ENCODE measurements around the gene GABRB1. TPM values are rescaled to one million over a fixed set of nuclear protein-coding genes. Genes with fewer than 3 reads are reported as not detected.

GABRB1 gene
- total RNA-seq, 2 donors from 2014 or later = not detected

DNA sequence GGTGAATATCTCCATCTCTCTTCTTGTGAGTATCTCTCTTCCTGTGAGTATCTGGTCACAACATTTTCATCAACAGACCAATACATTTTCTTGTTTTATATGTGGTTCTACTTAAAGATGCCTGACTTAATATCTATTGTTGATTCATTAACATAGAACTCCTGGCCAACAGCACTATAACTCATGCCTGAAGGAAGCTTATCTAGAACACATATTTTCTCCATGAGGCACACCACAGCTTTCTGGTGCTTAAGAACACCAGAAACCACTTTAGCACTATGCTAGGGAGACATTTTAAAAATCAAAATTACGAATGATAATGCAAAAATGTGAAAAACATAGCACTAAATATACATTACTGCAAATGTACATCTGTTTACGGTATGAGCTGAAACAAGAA is 190.4 kb downstream of the GABRB1 start:
- no peak overlapping the region for H3K4me3 ChIP-seq
- no peaks in the 10 kb centered on the region for H3K27me3 ChIP-seq (replicated peaks; ENCODE audit: insufficient read depth)
- H3K4me1 ChIP-seq (replicated peaks) = no peaks in the 10 kb centered on the region
- TF ChIP-seq POLR2AphosphoS5 (IDR thresholded peaks at IDR 0.05) (no peak), CTCF (IDR thresholded peaks at IDR 0.05) (no peak), POLR2A (IDR thresholded peaks at IDR 0.05) (no peak)
- no peak overlapping the region for H3K27ac ChIP-seq
- no peaks in the 10 kb centered on the region for H3K9me3 ChIP-seq
- intact Hi-C loops (cut with DNase I) = no loop called here
- H3K36me3 ChIP-seq = no peaks in the 10 kb centered on the region
- WGBS = 56% methylated on average over 2 of the region's 2 CpGs
- no peak for DNase-seq (ENCODE audit: low spot score)

- WGBS = 96% methylated on average over 1 of the region's 1 CpG
- no peaks in the 10 kb centered on the region for H3K4me1 ChIP-seq (replicated peaks)
- H3K27me3 ChIP-seq (replicated peaks; ENCODE audit: insufficient read depth) = no peaks in the 10 kb centered on the region
- DNase-seq (ENCODE audit: low spot score) = no peak
- H3K27ac ChIP-seq = no peak overlapping the region
- H3K9me3 ChIP-seq = no peaks in the 10 kb centered on the region
- H3K36me3 ChIP-seq = no peaks in the 10 kb centered on the region
- intact Hi-C loops (cut with DNase I) = no loop called here
- TF ChIP-seq POLR2A (IDR thresholded peaks at IDR 0.05) (no peak), CTCF (IDR thresholded peaks at IDR 0.05) (no peak), POLR2AphosphoS5 (IDR thresholded peaks at IDR 0.05) (no peak)
- H3K4me3 ChIP-seq = no peak overlapping the region
Observed at GRCh38 chr4:47222276-47222675, 190.9 kb downstream of the GABRB1 start.

DNA sequence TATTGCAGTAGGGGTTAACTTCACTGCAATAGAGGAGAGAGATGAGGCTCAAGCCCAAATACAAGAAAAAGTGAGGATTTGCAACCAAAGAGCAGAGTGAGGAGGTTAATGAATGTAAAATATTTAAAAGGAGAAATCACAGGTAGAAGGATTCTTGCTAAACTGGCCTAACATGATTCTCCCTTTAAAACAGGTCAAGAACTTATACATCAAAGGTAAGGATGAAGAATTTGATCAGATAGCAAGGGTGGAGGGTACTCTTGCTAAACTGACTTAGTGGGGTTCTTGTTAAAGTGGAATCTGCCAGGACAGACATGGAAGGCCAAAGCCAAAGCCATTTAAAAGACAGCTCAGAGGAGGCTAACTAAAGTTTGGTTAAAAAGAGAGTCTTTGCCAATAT is 193.0 kb downstream of the GABRB1 start:
- H3K4me1 ChIP-seq (replicated peaks) = no peaks in the 10 kb centered on the region
- intact Hi-C loops (cut with DNase I) = no loop called here
- DNase-seq (ENCODE audit: low spot score) = no peak
- H3K27ac ChIP-seq = no peak overlapping the region
- no peaks in the 10 kb centered on the region for H3K27me3 ChIP-seq (replicated peaks; ENCODE audit: insufficient read depth)
- H3K9me3 ChIP-seq = no peaks in the 10 kb centered on the region
- no peak overlapping the region for H3K4me3 ChIP-seq
- TF ChIP-seq POLR2A (IDR thresholded peaks at IDR 0.05) (no peak), CTCF (IDR thresholded peaks at IDR 0.05) (no peak), POLR2AphosphoS5 (IDR thresholded peaks at IDR 0.05) (no peak)
- no peaks in the 10 kb centered on the region for H3K36me3 ChIP-seq

- WGBS = 48% methylated on average over 2 of the region's 2 CpGs
- no peak for TF ChIP-seq POLR2AphosphoS5 (IDR thresholded peaks at IDR 0.05)
- TF ChIP-seq CTCF (IDR thresholded peaks at IDR 0.05) = no peak
- TF ChIP-seq POLR2A (IDR thresholded peaks at IDR 0.05) = no peak
- H3K4me1 ChIP-seq (replicated peaks) = no peaks in the 10 kb centered on the region
- H3K4me3 ChIP-seq = no peak overlapping the region
- intact Hi-C loops (cut with DNase I) = no loop called here
- no peaks in the 10 kb centered on the region for H3K9me3 ChIP-seq
- DNase-seq (ENCODE audit: low spot score) = no peak
- no peaks in the 10 kb centered on the region for H3K36me3 ChIP-seq
- H3K27me3 ChIP-seq (replicated peaks; ENCODE audit: insufficient read depth) = no peaks in the 10 kb centered on the region
- H3K27ac ChIP-seq = no peak overlapping the region
Observed at GRCh38 chr4:47235721-47236120, 204.4 kb downstream of the GABRB1 start.

DNA sequence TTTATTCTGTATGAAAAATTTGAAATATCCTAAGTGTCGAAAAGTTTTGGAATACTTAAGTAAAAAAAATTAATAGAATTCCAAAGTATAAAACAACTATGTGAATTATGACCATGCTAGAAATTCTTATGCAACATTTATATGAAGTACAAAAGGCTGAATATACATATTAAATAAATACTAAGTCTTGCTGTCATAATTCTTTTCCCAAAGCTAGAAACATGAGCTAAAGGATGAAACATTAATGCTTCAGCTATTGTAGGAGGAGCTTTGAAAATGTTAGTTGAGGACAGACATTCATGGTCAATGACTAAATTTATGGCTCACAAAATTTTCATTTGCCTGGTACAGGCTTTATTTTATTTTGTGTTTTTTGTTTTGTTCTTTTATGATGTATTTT is 207.3 kb downstream of the GABRB1 start:
- TF ChIP-seq POLR2AphosphoS5 (IDR thresholded peaks at IDR 0.05) = no peak
- no peak for TF ChIP-seq POLR2A (IDR thresholded peaks at IDR 0.05)
- no peak for TF ChIP-seq CTCF (IDR thresholded peaks at IDR 0.05)
- WGBS = 83% methylated on average over 1 of the region's 1 CpG
- DNase-seq (ENCODE audit: low spot score) = no peak
- no peak overlapping the region for H3K4me3 ChIP-seq
- H3K4me1 ChIP-seq (replicated peaks) = no peaks in the 10 kb centered on the region
- H3K36me3 ChIP-seq = no peaks in the 10 kb centered on the region
- no peaks in the 10 kb centered on the region for H3K9me3 ChIP-seq
- H3K27me3 ChIP-seq (replicated peaks; ENCODE audit: insufficient read depth) = no peaks in the 10 kb centered on the region
- H3K27ac ChIP-seq = no peak overlapping the region
- intact Hi-C loops (cut with DNase I) = no loop called here

Measured in prostate gland (tissue), 2 donors.